HG03095 (cell line): ENCODE measurements around the gene CD4.

Source experiments
- ATAC-seq: cut with Tn5 transposase; IDR thresholded peaks from one replicate; pipeline ENCODE4 v1.9.1; 2021; ENCODE audit warnings: moderate library complexity; ENCODE audit not compliant: unreplicated experiment

CD4 gene

GRCh38 chr12:6827437-6827911, 38.1 kb downstream of the CD4 start:
- no peak for ATAC-seq

GRCh38 chr12:6827982-6828780, 38.9 kb downstream of the CD4 start, which contains the start of gene P3H3:
TSS of gene P3H3 (plus strand) at chr12:6828407. CDS start at chr12:6828441, 34 bp downstream.
- ATAC-seq: no peak

GRCh38 chr12:6828781-6829535, 39.6 kb downstream of the CD4 start:
- ATAC-seq: no peak

- ATAC-seq: no peak
These were observed 40.4 kb downstream of the CD4 start for GRCh38 chr12:6829536-6830220.

- ATAC-seq: no peak
These were observed 41.1 kb downstream of the CD4 start for GRCh38 chr12:6830286-6830890.

GRCh38 chr12:6830999-6831398, 41.7 kb downstream of the CD4 start:
- no peak for ATAC-seq

- ATAC-seq: no peak
These were observed 42.2 kb downstream of the CD4 start for GRCh38 chr12:6831450-6831995.

- no peak for ATAC-seq
These were observed 42.8 kb downstream of the CD4 start for GRCh38 chr12:6832125-6832524.

GRCh38 chr12:6833189-6833890, 44.0 kb downstream of the CD4 start:
- ATAC-seq: no peak

- ATAC-seq: no peak
These were observed 44.9 kb downstream of the CD4 start for GRCh38 chr12:6834254-6834653.

GRCh38 chr12:6834873-6835272, 45.5 kb downstream of the CD4 start:
- no peak for ATAC-seq

- no peak for ATAC-seq
These were observed 47.5 kb downstream of the CD4 start for GRCh38 chr12:6836851-6837250.

GRCh38 chr12:6837370-6838060, 48.2 kb downstream of the CD4 start:
- ATAC-seq: no peak

- ATAC-seq: no peak
These were observed 49.5 kb downstream of the CD4 start for GRCh38 chr12:6838854-6839253.

GRCh38 chr12:6839482-6840201, 50.3 kb downstream of the CD4 start:
- ATAC-seq: peak; percentile 87

- ATAC-seq: no peak
These were observed 51.0 kb downstream of the CD4 start for GRCh38 chr12:6840330-6840729.

- ATAC-seq: no peak
These were observed 51.6 kb downstream of the CD4 start, which contains the start of gene GNB3 for GRCh38 chr12:6840761-6841515. TSS of gene GNB3 (plus strand) at chr12:6840925. CDS start at chr12:6841288, 363 bp downstream.

GRCh38 chr12:6842075-6842474, 52.7 kb downstream of the CD4 start:
- no peak for ATAC-seq
